ENCODE results near the gene NAALADL2. TPM values are rescaled to one million over a fixed set of nuclear protein-coding genes. Genes with fewer than 3 reads are reported as not detected.

Gene NAALADL2
- total RNA-seq, 1 experiment from 2014 or later, result 2.7 TPM

DNA sequence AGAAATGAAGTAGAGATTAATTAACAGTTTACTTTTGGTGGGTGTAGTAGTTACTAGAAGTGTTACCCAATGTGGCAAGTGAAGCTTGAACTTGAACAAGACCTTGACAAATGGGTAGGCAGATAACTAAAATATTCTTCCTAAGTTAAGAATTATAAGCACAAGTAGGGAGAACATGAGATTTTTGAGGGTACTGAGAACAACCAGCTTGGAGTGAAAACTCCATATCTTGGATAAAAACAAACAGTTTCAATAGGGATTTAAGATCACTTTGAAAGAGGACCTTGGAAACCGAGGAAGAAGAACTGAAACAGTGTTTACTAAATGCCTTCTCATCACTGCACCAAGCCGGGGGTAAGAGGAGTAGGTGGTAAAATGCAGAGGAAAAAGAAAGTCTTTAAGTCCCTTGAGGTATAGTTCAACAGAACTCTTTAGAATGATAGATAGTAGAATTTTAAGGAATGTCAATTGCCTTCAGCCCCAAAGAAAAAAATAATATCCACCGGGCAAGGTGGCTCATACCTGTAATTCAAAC is 496.7 kb downstream of the NAALADL2 start:
- in situ Hi-C loops (cut with HindIII; ENCODE audit: low pct_unique_long_range_greater_than_20kb, low sequenced_read_pairs), result no loop called here
- intact Hi-C loops (cut with micrococcal nuclease; ENCODE audit: unreplicated experiment), result no loop called here
- BruUV-seq (replicated peaks), result no TSS peak

DNA sequence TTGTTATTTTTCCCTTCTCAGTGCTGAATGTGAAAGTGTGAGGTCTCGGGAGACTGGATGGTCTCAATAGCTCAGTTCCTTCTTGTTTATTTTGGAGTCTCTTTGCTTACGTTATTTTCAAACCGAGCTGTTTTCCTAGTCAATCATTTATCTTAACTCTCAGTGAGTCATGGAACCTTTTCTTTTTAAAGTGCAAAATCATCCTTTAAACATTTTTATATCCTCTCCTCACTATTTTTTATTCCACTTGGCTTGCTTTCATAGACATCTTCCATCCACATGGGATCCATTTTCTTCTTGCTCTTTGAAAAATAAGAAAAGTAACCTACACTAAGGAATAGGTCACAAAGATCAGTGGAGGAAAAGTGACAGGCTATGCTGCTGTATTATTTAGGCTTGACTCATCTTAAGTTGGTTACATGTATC is 497.8 kb downstream of the NAALADL2 start:
- Histone ChIP-seq H3K4me1 (ENCODE audit: control insufficient read depth, insufficient read depth, low read length) (no peaks in the 10 kb centered on the region), H3K27ac (ENCODE audit: low read length) (no peak overlapping the region), H3K27me3 (ENCODE audit: control insufficient read depth, insufficient read depth, low read length) (no peaks in the 10 kb centered on the region), H3K9me3 (ENCODE audit: control insufficient read depth, insufficient read depth, low read depth, low read length) (no peaks in the 10 kb centered on the region), H3K36me3 (ENCODE audit: control insufficient read depth, insufficient read depth, low read length) (no peaks in the 10 kb centered on the region), H3K4me3 (ENCODE audit: low read depth in 2 of 2, low read length in 2 of 2) (no peak overlapping the region)
- CTCF ChIA-PET, result no interaction called here
- DNase-seq (ENCODE audit: low read depth, low spot score) (no peak), ATAC-seq (no peak)
- POLR2A ChIA-PET, result no interaction called here
- no TSS peak for BruUV-seq (replicated peaks)
- TF ChIP-seq POLR2AphosphoS5 (IDR thresholded peaks at IDR 0.05; ENCODE audit: low read depth, low read length), result no peak
- no peak for TF ChIP-seq SIN3A (IDR thresholded peaks at IDR 0.05; ENCODE audit: borderline replicate concordance, insufficient read depth, low read depth, low read length)
- no peak for TF ChIP-seq TCF7L2 (IDR thresholded peaks at IDR 0.05; ENCODE audit: low read depth, low read length)
- TF ChIP-seq, protein P1, sequence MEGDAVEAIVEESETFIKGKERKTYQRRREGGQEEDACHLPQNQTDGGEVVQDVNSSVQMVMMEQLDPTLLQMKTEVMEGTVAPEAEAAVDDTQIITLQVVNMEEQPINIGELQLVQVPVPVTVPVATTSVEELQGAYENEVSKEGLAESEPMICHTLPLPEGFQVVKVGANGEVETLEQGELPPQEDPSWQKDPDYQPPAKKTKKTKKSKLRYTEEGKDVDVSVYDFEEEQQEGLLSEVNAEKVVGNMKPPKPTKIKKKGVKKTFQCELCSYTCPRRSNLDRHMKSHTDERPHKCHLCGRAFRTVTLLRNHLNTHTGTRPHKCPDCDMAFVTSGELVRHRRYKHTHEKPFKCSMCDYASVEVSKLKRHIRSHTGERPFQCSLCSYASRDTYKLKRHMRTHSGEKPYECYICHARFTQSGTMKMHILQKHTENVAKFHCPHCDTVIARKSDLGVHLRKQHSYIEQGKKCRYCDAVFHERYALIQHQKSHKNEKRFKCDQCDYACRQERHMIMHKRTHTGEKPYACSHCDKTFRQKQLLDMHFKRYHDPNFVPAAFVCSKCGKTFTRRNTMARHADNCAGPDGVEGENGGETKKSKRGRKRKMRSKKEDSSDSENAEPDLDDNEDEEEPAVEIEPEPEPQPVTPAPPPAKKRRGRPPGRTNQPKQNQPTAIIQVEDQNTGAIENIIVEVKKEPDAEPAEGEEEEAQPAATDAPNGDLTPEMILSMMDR (IDR thresholded peaks at IDR 0.05), result no peak
- TF ChIP-seq, protein P2, sequence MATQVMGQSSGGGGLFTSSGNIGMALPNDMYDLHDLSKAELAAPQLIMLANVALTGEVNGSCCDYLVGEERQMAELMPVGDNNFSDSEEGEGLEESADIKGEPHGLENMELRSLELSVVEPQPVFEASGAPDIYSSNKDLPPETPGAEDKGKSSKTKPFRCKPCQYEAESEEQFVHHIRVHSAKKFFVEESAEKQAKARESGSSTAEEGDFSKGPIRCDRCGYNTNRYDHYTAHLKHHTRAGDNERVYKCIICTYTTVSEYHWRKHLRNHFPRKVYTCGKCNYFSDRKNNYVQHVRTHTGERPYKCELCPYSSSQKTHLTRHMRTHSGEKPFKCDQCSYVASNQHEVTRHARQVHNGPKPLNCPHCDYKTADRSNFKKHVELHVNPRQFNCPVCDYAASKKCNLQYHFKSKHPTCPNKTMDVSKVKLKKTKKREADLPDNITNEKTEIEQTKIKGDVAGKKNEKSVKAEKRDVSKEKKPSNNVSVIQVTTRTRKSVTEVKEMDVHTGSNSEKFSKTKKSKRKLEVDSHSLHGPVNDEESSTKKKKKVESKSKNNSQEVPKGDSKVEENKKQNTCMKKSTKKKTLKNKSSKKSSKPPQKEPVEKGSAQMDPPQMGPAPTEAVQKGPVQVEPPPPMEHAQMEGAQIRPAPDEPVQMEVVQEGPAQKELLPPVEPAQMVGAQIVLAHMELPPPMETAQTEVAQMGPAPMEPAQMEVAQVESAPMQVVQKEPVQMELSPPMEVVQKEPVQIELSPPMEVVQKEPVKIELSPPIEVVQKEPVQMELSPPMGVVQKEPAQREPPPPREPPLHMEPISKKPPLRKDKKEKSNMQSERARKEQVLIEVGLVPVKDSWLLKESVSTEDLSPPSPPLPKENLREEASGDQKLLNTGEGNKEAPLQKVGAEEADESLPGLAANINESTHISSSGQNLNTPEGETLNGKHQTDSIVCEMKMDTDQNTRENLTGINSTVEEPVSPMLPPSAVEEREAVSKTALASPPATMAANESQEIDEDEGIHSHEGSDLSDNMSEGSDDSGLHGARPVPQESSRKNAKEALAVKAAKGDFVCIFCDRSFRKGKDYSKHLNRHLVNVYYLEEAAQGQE (IDR thresholded peaks at IDR 0.05; ENCODE audit: insufficient read depth in 1 of 2, low read depth in 2 of 2, low read length in 1 of 2), result no peak
- intact Hi-C loops (cut with micrococcal nuclease; ENCODE audit: unreplicated experiment) (no loop called here), in situ Hi-C loops (cut with HindIII; ENCODE audit: low pct_unique_long_range_greater_than_20kb, low sequenced_read_pairs) (no loop called here)

More for the DNA sequence above, 496.7 kb downstream of the NAALADL2 start:
- ATAC-seq (no peak), DNase-seq (ENCODE audit: low read depth, low spot score) (no peak)
- no peaks in the 10 kb centered on the region for H3K27me3 ChIP-seq (ENCODE audit: control insufficient read depth, insufficient read depth, low read length)
- H3K9me3 ChIP-seq (ENCODE audit: control insufficient read depth, insufficient read depth, low read depth, low read length), result no peaks in the 10 kb centered on the region
- POLR2A ChIA-PET, result no interaction called here
- no peak overlapping the region for H3K27ac ChIP-seq (ENCODE audit: low read length)
- CTCF ChIA-PET, result no interaction called here
- no peak overlapping the region for H3K4me3 ChIP-seq (ENCODE audit: low read depth in 2 of 2, low read length in 2 of 2)
- no peak for TF ChIP-seq POLR2AphosphoS5 (IDR thresholded peaks at IDR 0.05; ENCODE audit: low read depth, low read length)
- TF ChIP-seq, protein P1 (IDR thresholded peaks at IDR 0.05), result no peak
- TF ChIP-seq TCF7L2 (IDR thresholded peaks at IDR 0.05; ENCODE audit: low read depth, low read length), result no peak
- TF ChIP-seq, protein P2 (IDR thresholded peaks at IDR 0.05; ENCODE audit: insufficient read depth in 1 of 2, low read depth in 2 of 2, low read length in 1 of 2), result no peak
- TF ChIP-seq SIN3A (IDR thresholded peaks at IDR 0.05; ENCODE audit: borderline replicate concordance, insufficient read depth, low read depth, low read length), result no peak
- H3K36me3 ChIP-seq (ENCODE audit: control insufficient read depth, insufficient read depth, low read length), result no peaks in the 10 kb centered on the region
- no peaks in the 10 kb centered on the region for H3K4me1 ChIP-seq (ENCODE audit: control insufficient read depth, insufficient read depth, low read length)
